HG03565 (cell line): ENCODE data around the gene LAYN.
A peak's percentile ranks its signal among the peaks of the same experiment; 100 is the strongest.

Experiments used
- ATAC-seq: cut with Tn5 transposase; IDR thresholded peaks from one replicate; pipeline ENCODE4 v1.9.1; 2021; ENCODE audit warnings: mild to moderate bottlenecking, moderate library complexity; ENCODE audit not compliant: unreplicated experiment

LAYN gene

GRCh38 chr11:111530091-111530490 lies 10.4 kb upstream of the LAYN start:
- no peak for ATAC-seq

GRCh38 chr11:111531136-111531535 lies 9.4 kb upstream of the LAYN start:
- ATAC-seq = no peak

- ATAC-seq = peak; percentile 91
Observed at GRCh38 chr11:111531687-111532364, 8.7 kb upstream of the LAYN start.

GRCh38 chr11:111532365-111532709 lies 8.2 kb upstream of the LAYN start:
- peak; percentile 8 for ATAC-seq

- ATAC-seq = no peak
Observed at GRCh38 chr11:111535281-111535680, 5.2 kb upstream of the LAYN start.

- ATAC-seq = no peak
Observed at GRCh38 chr11:111537336-111537860, 3.1 kb upstream of the LAYN start.

- no peak for ATAC-seq
Observed at GRCh38 chr11:111538407-111539114, 2.0 kb upstream of the LAYN start.

DNA sequence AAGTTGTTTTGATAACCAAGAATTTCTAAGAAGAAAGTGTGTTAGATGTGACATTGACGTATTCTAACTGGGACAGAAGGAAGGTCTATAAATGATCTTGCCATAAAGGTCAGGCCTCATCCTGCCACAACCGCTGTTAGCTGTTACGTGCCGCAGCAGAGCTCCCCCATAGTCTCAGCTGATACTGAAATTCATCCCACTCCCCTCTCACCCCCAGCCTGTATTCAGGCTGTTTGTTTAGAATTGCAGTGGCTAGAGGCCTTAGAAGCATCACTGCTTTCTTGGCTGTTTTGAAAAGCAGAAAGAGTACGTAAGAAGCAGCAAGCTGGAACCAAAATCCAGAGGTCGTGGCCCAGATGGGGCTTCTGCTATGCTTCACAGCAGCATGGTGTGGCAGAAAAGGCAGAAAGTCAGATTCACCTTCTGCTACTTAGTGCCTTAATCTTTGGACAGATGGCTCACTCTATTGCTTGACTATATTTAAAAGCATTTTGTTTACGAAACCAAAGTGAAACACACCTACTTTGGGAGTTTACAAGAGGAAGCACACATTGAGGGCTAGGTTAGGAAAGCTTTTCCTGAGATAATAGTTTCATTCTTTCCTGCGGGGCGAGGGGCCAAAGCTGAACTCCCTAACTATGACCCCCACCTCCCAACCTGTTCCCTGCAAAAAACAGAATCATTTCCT lies 950 bp upstream of the LAYN start:
- no peak for ATAC-seq

DNA sequence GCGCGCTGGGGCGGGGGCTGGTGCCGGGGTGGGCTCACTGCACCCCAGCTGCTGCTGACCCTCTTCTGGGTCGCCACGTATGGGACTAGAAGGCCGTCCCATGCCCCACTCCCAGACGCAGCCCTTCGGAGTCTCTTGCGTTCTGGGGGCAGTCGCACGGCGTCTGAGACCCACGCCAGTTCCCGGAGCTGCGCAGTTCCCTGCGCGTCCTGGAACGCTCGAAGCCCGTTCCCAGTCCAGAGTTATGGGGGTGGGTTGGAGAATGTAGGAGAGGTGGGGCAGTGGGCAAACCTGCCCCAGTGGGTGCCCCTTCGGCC lies 375 bp downstream of the LAYN start:
- no peak for ATAC-seq

DNA sequence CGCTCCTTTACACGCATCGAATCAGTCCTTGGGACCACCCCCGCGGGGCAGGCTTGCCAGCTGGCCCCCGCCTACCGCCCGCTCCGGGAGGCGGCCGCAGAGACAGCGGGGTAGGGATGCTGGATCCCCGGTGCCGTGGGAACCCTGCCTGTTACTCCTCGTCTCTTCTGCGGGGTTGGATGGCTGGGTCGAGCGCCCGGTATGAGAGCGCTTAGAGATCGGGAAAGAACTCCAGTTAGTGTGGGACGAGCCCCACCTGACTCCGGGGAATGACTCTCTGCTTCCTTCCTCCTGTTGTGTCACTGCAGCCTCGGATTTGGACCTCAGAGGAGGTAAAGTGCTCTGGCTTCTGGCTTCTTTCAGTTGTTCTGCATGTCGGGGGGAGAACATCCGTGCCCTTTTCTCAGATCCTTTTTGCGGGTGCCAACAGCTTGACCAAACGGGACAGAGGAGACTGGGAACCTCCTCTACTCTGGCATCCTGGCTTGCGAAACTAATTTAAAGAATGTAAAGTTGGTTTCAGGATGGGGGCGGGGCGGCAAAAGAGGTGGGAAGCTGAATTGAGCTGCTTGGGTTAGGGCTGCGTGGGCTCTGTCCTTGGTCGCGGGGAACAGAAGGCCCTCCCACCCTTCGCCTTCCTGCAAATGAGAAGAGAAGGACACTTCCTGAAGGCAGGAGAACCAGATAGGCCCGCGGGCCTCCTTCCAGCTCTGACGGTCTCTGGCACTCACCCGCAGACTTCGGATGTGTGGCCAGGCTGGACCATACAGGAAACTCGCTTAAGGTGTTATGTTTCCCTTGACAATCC lies 938 bp downstream of the LAYN start:
- no peak for ATAC-seq

DNA sequence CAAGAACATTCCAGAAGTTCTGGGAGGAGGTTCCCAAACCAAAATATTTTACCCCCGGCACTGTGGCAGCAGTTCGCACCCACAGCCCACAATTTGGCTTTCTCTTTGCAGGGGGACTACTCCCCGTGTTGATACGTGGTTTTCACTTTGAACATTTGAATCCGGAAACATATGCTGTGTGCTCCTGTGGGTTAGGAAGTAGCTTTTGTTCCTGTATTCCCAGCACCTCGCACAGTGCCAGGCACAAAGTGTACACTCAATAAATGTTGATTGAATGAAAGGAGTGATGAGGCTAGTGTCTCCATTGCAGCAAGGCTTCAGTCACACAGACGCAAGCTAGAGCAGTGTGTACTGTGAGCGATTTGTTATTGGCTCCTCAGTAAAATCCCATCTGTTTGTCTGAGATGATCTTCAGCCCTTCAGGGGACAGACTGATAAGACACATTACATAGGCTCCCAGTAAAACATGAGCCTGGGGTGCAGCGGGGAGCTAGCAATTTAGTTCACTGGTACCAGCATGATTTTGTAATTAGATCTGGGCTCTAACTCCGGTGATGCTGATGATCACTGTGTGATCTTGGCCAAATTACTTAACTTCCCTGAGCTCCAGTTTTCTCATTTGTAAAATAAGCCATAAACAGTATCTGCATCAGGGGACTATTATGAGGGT lies 2.2 kb downstream of the LAYN start:
- ATAC-seq = no peak

DNA sequence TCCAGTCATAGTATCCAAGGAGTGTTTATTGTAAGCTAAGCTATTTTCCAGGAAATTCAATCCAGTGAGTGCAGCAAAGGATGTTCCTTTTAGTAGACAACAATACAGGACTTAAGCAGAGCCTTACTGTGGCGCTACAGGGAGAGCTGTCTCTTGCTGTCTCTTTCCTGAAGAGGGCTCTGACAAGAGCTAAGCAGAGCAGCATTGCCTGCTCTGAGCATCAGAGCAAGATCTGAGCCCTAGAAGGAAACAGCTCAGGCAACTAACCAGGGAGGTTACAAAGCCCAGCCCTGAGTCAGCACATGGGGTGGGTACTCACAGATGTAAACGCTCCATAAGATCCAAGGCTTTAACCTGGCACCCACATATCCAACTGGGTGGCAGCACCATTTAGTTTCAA lies 8.0 kb downstream of the LAYN start:
- ATAC-seq = no peak

GRCh38 chr11:111549196-111549868 lies 8.8 kb downstream of the LAYN start:
- ATAC-seq = no peak

DNA sequence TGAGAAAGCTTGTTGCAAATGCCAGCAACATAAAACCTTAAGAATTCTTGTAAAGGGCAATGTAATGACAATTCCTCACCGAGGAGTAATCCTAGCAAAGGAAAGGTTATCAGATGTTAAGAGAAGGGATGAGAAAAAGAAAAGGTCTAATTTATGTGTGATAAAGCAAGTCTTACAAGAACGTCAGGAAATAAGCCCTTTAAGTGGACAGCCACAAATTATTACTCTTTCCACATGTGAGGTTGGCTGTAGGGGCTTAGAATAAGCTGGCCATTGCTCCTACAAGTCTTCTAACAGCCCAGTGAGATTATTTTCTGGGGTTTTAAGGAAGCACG lies 9.3 kb downstream of the LAYN start:
- ATAC-seq = no peak

DNA sequence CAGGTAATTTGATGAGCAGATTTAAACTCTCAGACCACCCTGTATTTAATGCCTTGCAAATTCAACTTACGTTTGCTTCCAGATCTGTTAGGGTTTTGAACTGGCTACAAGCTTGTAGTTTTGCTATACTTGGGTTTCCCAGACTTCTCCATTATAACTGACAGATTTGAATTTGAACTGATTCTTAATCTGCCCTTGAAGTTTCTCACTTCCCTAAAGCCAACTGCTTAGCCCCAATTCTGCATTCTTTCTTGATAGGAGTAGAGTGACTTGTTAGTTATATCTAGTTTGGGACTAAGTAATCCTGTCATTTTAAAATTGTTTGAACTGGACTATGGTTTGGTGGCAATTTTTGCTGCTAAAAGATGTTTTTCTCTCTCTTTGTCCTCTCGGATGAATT lies 9.7 kb downstream of the LAYN start:
- ATAC-seq = no peak

GRCh38 chr11:111554532-111554931 lies 14.0 kb downstream of the LAYN start:
- no peak for ATAC-seq

GRCh38 chr11:111555255-111555654 lies 14.7 kb downstream of the LAYN start:
- ATAC-seq = no peak

DNA sequence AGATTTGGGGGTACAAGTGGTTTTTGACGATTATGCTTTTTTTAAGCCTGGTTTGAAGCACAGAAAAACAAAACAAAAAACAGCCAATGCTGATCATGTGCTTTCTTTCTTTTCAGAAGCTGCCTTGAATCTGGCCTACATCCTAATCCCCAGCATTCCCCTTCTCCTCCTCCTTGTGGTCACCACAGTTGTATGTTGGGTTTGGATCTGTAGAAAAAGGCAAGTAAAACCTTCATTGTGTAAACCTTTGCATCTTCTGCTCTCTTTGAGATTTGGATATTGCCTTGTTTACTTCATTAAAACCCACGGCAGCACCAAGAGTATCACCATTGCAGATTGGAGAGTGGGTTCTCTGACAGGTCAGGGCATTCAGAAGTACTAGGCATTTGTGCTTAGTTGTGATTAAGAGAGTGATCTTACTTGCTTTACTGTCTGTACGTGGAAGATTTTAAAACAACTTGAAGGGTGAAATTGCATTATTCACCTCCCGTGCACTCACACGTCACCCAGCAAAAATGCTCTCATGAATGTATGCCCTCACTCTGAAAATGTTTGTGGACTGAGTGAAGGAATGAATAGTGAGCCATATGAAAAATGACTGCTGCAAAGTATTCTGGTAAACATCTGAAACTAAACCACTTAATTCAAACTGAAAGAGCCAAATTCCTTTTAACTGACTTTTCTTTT lies 17.0 kb downstream of the LAYN start:
- ATAC-seq = no peak

DNA sequence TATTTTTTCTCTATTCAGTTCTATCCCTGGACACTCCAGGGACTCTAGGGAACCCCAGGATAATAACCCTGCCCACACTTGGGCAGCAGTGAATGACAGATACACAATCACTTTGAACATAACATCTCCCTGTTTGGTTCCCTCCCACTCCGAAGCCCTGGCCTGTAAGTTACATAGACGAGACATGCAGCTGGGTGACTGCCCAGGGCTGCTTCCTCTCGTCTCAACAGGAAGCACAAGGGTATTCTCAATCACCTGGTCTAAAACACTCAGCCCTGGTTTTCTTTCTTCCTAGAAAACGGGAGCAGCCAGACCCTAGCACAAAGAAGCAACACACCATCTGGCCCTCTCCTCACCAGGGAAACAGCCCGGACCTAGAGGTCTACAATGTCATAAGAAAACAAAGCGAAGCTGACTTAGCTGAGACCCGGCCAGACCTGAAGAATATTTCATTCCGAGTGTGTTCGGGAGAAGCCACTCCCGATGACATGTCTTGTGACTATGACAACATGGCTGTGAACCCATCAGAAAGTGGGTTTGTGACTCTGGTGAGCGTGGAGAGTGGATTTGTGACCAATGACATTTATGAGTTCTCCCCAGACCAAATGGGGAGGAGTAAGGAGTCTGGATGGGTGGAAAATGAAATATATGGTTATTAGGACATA lies 19.4 kb downstream of the LAYN start:
- no peak for ATAC-seq
